ENCODE measurements around the gene HOXA7.

HOXA7 gene

GRCh38 chr7:27169658-27170425, 13.4 kb upstream of the HOXA7 start:
- peak; percentile 60 for DNase-seq

DNA sequence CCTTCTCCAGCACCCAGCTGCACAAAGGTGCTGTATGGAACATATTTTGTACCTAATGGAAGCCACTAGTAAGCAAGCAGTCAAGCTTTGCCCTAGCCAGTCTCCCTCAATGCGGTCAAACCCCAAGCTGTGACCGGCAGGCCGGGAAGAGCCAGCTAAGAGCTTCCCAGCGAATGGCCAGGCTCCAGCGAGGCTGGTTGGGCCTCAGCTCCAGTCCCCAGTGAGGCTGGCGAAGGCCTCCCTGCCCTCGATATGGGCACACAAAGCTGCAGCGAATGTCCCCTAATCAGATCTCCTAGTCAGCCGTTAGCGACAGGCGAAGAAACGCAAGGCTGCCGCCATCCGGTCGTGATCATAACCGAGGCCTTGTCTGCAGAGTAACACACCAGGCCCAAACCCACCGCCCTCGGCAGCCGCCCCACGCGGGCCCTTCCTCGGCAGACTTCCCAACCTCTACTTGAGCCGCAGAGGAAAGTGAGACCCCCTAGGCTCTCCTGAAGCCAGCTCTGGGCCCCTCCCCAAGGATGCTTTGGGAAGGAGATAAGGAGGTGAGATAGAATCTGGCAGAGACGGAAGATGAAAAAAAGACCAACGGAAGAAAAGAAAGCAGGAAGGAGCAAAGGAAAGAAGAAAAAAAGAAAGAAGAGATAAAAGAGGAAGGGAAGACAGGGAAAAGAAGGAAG, 11.9 kb upstream of the HOXA7 start:
- DNase-seq: peak; percentile 44

- DNase-seq: no peak
These were observed 11.4 kb upstream of the HOXA7 start for GRCh38 chr7:27167916-27168264.

DNA sequence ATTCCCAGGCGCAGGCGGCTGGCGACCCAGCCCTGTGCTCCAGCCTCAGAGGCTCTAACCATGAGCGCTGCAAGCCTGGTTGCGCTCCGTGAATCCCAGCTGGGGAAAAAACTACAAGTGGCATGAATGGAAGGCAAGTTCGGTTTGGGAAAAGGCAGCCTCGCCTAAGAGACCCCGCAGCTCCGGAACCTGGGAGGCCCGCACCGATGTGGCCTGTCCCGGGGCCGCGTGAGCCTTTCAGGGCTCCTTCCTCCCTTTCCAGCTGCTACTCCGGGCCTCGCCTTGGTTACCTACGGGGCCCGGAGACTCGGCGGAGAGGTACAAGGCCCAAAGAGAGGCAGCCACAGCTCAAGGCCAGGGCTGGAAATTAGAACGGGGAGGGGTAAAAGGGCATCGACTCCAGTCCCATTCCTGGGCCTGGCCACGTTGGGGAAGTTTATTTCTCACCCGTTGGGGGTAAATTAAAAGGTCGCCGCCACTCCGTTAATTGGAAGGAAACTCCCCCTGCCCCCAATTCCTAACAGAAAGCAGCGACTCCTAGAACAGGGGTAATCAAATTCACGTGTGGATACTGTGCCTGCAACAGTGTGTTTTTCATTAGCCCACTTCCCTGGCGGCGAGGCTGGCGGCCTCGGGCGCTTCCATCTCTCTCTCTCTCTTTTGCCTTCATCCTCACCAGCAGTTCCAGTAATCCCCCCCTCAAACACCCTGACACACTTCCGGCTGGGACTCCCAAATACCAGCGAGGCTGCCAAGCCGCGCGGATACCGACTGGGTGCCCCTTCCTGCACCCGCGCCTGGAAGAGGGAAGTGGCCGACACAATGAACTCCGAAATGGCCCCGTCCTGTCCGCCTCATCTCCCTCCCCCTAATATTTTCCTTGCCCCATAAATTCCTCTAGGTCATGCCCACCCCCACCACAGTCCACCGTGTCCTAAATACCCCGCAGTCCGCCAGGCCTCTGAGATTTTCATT, 10.3 kb upstream of the HOXA7 start:
- peak; percentile 47 for DNase-seq

DNA sequence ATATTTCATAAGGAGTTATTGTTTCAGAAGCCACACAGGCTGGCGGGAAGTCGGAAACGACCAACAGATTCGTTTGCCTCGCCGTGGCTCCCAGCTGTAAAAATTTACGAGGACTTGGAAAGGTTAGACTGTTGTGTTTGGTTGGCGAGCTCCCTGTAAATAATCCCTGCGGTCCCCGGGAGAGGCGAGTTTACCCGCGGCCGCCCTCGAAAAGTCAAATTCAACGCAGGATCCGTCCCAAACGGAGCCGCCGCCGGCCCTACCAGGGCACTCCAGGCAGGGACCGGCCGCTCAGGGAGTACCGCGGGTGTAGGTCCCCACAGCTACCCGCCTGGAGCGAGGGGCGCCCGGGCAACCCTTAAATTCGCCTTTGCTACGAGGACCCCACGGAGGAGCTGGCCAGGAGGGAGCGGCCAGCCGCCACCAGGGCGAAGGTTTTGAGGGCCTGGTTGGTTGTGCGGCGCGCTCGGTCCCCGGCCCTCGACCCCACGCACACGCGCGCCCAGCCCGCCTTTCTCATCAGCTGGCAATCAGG, 9.6 kb upstream of the HOXA7 start:
- DNase-seq: no peak

GRCh38 chr7:27165089-27165995, 8.9 kb upstream of the HOXA7 start, which contains the start of gene HOXA9:
Gene HOXA9 (minus strand): TSS chr7:27165537. CDS start chr7:27165457, 80 bp downstream.
- peak; percentile 87 for DNase-seq

GRCh38 chr7:27164367-27165088, 8.1 kb upstream of the HOXA7 start:
- DNase-seq: no peak

DNA sequence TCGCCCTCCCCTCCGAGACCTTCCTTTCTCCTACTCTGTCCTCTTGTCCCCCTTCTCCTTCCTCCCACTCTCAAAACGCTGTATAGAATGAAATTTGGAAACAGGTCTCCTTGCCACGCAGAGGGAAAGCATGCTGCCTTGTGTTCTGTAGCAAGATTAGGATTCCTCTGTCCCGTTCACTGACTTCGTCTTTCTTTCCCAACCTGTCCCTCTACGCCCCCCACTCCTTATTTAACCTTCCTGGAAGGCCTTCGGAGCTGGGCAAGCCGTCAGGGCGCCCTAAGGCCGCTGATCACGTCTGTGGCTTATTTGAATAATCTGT, 7.5 kb upstream of the HOXA7 start:
- no peak for DNase-seq

DNA sequence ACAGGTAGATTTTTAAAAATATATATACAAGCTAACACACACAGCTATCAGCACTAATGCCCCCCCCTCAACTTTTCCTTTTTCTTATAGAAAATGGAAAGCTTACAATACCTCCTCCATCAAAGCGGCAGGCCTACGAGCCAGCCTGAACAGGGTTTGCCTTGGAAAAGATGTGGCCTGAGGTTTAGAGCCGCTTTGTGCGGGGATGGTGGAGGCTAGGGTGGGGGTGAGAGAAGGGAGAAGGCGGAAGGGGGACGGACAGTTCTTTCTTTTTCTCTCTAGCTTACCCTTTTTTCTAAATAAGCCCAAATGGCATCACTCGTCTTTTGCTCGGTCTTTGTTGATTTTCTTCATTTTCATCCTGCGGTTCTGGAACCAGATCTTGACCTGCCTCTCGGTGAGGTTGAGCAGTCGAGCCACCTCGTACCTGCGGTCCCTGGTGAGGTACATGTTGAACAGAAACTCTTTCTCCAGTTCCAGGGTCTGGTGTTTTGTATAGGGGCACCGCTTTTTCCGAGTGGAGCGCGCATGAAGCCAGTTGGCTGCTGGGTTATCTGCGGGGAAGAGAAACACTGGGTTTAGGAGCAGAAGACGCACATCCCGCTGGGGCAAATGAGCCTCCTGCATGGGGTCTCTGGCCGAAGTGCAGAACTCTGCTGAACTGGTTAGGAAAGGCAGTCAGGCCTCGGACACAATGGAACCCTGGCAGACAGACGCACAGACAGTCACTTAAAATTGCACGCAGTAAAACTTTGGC, 7.0 kb upstream of the HOXA7 start:
- DNase-seq: no peak

GRCh38 chr7:27162561-27163287, 6.2 kb upstream of the HOXA7 start:
- DNase-seq: no peak

- DNase-seq: peak; percentile 32
These were observed 5.5 kb upstream of the HOXA7 start for GRCh38 chr7:27161721-27162560.

GRCh38 chr7:27161214-27161720, 4.8 kb upstream of the HOXA7 start:
- no peak for DNase-seq

DNA sequence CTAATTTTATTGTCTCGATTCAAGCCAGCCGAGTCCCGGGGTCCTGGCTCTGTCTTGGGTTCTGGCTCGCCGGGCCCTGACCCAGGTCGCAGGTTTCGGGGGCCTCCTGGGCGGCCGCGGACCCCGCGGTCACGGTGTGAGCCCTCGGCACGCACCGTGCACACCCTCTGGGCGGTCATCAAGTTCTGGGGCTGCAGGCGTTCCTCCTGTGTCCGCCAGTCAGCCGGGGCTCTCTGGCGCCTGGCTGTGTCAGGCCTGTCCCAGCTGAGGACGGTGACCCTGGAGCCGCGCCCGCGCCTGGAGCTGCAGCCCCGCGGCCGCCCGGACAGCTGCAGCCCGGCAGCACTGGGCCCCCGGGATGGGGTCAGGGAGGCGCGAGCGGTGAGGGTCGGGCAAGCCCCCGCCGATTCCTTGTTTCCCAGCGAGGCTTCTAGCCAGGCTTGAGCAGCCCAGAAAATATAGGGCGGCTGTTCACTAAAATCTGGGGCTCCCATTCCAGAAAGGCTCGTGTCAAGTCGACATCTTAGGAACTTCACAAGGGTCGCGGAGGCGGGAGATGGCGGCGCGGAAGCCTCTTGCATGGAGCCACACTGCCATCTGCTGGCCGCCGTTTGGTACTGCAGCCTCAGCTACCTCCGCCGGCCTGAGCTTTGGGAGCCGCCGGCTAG, 4.2 kb upstream of the HOXA7 start:
- DNase-seq: peak; percentile 78

DNA sequence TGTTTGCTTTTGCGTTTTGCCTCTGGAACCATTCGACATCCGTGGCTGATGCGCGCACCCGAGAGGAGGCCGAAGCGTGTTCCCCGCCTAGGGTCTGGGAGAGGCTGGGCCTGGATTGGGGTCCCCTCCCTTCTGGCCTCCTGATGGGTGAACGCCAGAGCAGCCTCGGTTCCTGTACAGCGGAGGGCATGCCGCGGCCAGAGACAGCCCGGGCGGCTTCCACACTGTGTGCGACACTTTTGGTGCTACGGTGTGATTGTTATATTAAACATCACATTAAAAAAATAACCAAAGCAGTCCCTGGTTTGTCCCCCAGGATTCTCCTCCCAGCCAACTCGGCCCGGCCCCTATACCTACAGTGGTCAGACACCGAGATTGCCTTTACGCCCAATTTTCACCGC, 3.7 kb upstream of the HOXA7 start:
- DNase-seq: no peak

- DNase-seq: no peak
These were observed 3.0 kb upstream of the HOXA7 start for GRCh38 chr7:27159266-27160144.

DNA sequence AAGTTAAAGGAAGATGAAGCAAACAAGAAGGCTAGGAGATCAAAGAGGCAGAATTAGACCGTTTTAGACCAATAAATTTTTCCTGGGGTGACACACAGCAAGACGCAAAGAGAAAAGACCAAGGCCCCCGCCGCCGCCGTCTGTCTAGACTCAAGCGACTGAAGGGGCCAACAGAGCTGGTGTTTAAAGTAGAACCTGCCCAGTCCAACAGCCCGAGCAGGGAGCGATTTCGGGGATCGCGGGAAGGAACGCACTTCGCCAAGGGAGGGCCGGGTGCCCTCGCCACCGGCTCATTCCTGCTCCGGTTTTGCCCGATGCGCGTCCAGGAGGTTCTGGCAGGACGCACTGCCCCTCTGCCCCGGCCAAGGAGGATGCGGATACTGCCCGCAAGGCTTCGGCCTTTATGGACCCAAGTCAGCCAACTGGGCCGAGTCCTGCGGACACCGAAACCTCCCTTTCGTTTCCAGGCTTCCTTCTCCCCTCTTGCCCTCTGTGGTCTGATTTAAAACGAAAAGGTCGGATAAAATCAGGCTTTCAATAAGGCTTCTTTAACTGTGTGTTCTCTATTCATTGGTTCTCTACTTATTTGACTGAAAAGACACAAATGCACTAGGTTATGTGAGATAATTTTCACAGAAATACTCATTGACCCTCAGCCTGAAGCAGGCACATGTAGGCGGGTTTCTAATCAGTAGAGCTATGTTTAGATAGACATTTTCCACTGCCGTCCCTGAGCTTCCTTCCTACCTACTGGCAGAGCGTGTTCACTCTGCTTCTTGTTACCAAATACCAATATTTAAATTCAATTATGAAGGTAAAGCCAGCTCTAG, 2.2 kb upstream of the HOXA7 start:
- no peak for DNase-seq

Data from NCI-H510A (cell line).